ENCODE results near the gene SBDS. TPM values are rescaled to one million over a fixed set of nuclear protein-coding genes. Genes with fewer than 3 reads are reported as not detected.
"Not testable (repeated sequence)": the region's sequence is repeated elsewhere in the genome, so short reads cannot be mapped to it uniquely, and the experiment has no call there.

Gene SBDS
- total RNA-seq, 2 experiments from 2014 or later: 43.2 to 100 TPM

GRCh38 chr7:66970310-66970709 lies 25.1 kb downstream of the SBDS start:
- TF ChIP-seq EZH2phosphoT487 (IDR thresholded peaks at IDR 0.05; ENCODE audit: borderline replicate concordance, low read depth, low read length) (no peak), CTCF (conservative IDR thresholded peaks at IDR 0.05; ENCODE audit: low read length) (no peak)
- no peaks in the 10 kb centered on the region for H4K20me1 ChIP-seq (ENCODE audit: insufficient read depth, low read length)
- CTCF ChIA-PET (ENCODE audit: unreplicated experiment): no interaction called here
- no peak overlapping the region for H2AFZ ChIP-seq (ENCODE audit: low read length)
- H3K79me2 ChIP-seq (ENCODE audit: insufficient read depth, low read depth, low read length): no peaks in the 10 kb centered on the region
- POLR2A ChIA-PET: no interaction called here
- H3K27ac ChIP-seq (ENCODE audit: low read depth, low read length, poor library complexity, severe bottlenecking): no peak overlapping the region
- intact Hi-C loops (cut with micrococcal nuclease; ENCODE audit: unreplicated experiment): no loop called here
- no TSS peak for BruUV-seq (replicated peaks)
- H3K4me2 ChIP-seq (ENCODE audit: low read length): no peak overlapping the region
- H3K9me3 ChIP-seq (ENCODE audit: low read length): no peaks in the 10 kb centered on the region
- no peak for DNase-seq (ENCODE audit: low spot score)
- H3K9me2 ChIP-seq (ENCODE audit: insufficient read depth, low read length): no peaks in the 10 kb centered on the region
- peaks cover 10% of the 10 kb centered on the region for H3K4me1 ChIP-seq (ENCODE audit: insufficient read depth, low read length, poor library complexity, severe bottlenecking)
- no peaks in the 10 kb centered on the region for H3K36me3 ChIP-seq (ENCODE audit: insufficient read depth, low read length)
- H3K4me3 ChIP-seq (ENCODE audit: low read depth, low read length, poor library complexity, severe bottlenecking): no peak overlapping the region

DNA sequence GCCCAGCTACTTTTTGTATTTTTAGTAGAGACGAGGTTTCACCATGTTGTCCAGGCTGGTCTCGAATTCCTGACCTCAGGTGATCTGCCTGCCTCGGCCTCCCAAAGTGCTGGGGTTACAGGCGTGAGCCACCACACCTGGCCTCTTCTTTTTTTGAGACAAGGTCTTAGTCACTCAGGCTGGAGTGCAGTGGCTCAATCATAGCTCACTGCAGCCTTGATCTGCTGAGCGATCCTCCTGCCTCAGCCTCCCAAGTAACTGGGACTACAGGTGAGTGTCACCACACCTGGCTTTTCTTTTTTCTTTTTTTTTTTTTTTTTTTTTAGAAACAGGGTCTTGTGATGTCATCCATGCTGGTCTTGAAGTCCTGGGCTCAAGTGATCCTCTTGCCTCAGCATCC lies 26.4 kb downstream of the SBDS start:
- CTCF ChIA-PET (ENCODE audit: unreplicated experiment); H2AFZ ChIP-seq (ENCODE audit: low read length); H3K9me2 ChIP-seq (ENCODE audit: insufficient read depth, low read length); H3K4me2 ChIP-seq (ENCODE audit: low read length); H3K27ac ChIP-seq (ENCODE audit: low read depth, low read length, poor library complexity, severe bottlenecking); H3K36me3 ChIP-seq (ENCODE audit: insufficient read depth, low read length); H3K9me3 ChIP-seq (ENCODE audit: low read length); intact Hi-C loops (cut with micrococcal nuclease; ENCODE audit: unreplicated experiment); DNase-seq (ENCODE audit: low spot score); H4K20me1 ChIP-seq (ENCODE audit: insufficient read depth, low read length); BruUV-seq (replicated peaks); H3K79me2 ChIP-seq (ENCODE audit: insufficient read depth, low read depth, low read length); H3K4me1 ChIP-seq (ENCODE audit: insufficient read depth, low read length, poor library complexity, severe bottlenecking); H3K4me3 ChIP-seq (ENCODE audit: low read depth, low read length, poor library complexity, severe bottlenecking): not testable (repeated sequence)
- POLR2A ChIA-PET: interaction anchor here (0.7 to 0.9 kb wide), 2 partner anchors 11 to 17 kb away, joined by 3 to 5 read pairs; no protein-coding TSS in a partner anchor

GRCh38 chr7:66967029-66967428 lies 28.4 kb downstream of the SBDS start:
- BruUV-seq (replicated peaks): no TSS peak
- Histone ChIP-seq H4K20me1 (ENCODE audit: insufficient read depth, low read length) (no peaks in the 10 kb centered on the region), H3K79me2 (ENCODE audit: insufficient read depth, low read depth, low read length) (no peaks in the 10 kb centered on the region), H3K36me3 (ENCODE audit: insufficient read depth, low read length) (peaks cover 8% of the 10 kb centered on the region), H3K4me2 (ENCODE audit: low read length) (no peak overlapping the region), H3K9me2 (ENCODE audit: insufficient read depth, low read length) (no peaks in the 10 kb centered on the region), H3K9me3 (ENCODE audit: low read length) (no peaks in the 10 kb centered on the region), H3K4me1 (ENCODE audit: insufficient read depth, low read length, poor library complexity, severe bottlenecking) (no peaks in the 10 kb centered on the region), H3K4me3 (ENCODE audit: low read depth, low read length, poor library complexity, severe bottlenecking) (no peak overlapping the region), H2AFZ (ENCODE audit: low read length) (no peak overlapping the region), H3K27ac (ENCODE audit: low read depth, low read length, poor library complexity, severe bottlenecking) (no peak overlapping the region)
- POLR2A ChIA-PET: no interaction called here
- CTCF ChIA-PET (ENCODE audit: unreplicated experiment): no interaction called here
- TF ChIP-seq CTCF (conservative IDR thresholded peaks at IDR 0.05; ENCODE audit: low read length) (no peak), EZH2phosphoT487 (IDR thresholded peaks at IDR 0.05; ENCODE audit: borderline replicate concordance, low read depth, low read length) (no peak)
- intact Hi-C loops (cut with micrococcal nuclease; ENCODE audit: unreplicated experiment): no loop called here
- DNase-seq (ENCODE audit: low spot score): peak; percentile 16

Measured in OCI-LY7 (cell line).